Vagina (tissue), 2 donors: ENCODE results near the gene NAA15. TPM values are rescaled to one million over a fixed set of nuclear protein-coding genes. Genes with fewer than 3 reads are reported as not detected.
A peak's percentile ranks its signal among the peaks of the same experiment; 100 is the strongest.

Source experiments
- DNase-seq, 2 donors: peaks; one replicate each; pipeline ENCODE4 v3.0.0-alpha.2; 2017; ENCODE audit errors: extremely low spot score in 2 of 2
- H3K27ac ChIP-seq: fragments of 200-600 bp; sonication (generic); one replicate; pipeline ENCODE4 v1.5.1; 2019
- H3K27me3 ChIP-seq: fragments of 200-600 bp; sonication (generic); one replicate; pipeline ENCODE4 v1.5.1; 2019
- H3K36me3 ChIP-seq, 2 donors: fragments of 200-600 bp; sonication (generic); one replicate each; pipeline ENCODE4 v1.5.1; 2017 to 2019
- H3K4me1 ChIP-seq: fragments of 200-600 bp; sonication (generic); one replicate; pipeline ENCODE4 v1.5.1; 2019
- H3K4me3 ChIP-seq, 2 donors: fragments of 200-600 bp; sonication (generic); 1 replicate in 1 of 2; 2 replicates in 1 of 2; pipeline ENCODE4 v1.5.1; 2016 to 2019
- H3K9me3 ChIP-seq: fragments of 200-600 bp; sonication (generic); one replicate; pipeline ENCODE4 v1.5.1; 2019
- POLR2A ChIP-seq, 2 donors: fragments of 450-650 bp; IDR thresholded peaks; one replicate each; pipeline ENCODE4 v1.6.1; 2017; ENCODE audit warnings: antibody characterized with exemption in 2 of 2, mild to moderate bottlenecking in 2 of 2, moderate library complexity in 2 of 2
- POLR2AphosphoS5 ChIP-seq, 2 donors: sonication (generic); formaldehyde crosslinking; IDR thresholded peaks; one replicate each; pipeline ENCODE4 v1.9.0; 2017; ENCODE audit warnings: antibody characterized with exemption in 2 of 2, mild to moderate bottlenecking in 2 of 2, low read depth in 1 of 2; ENCODE audit not compliant: insufficient read depth in 1 of 2
- intact Hi-C: fragments of 100-400 bp; cut with DNase I; formaldehyde crosslinking; loops from one replicate; pipeline ENCODE4 v1.15.1; 2023
- total RNA-seq: library from RNA; depleted of rRNA; stranded (reverse); fragments of >200 nt; gene quantifications from one replicate; pipeline ENCODE4 v1.2.3, GENCODE V29; 2016
- TF ChIP-seq, protein P1 (sequence below), 3 experiments: fragments of 450-650 bp in 2 of 3; fragments of 200-600 bp in 1 of 3; sonication (generic) in 1 of 3; IDR thresholded peaks; one replicate each; pipeline ENCODE4 v1.5.1; 2017 to 2019; ENCODE audit warnings: antibody characterized with exemption in 3 of 3, mild to moderate bottlenecking in 2 of 3, moderate library complexity in 2 of 3

The NAA15 gene
- total RNA-seq, 1 donor from 2014 or later = 35.1 TPM

DNA sequence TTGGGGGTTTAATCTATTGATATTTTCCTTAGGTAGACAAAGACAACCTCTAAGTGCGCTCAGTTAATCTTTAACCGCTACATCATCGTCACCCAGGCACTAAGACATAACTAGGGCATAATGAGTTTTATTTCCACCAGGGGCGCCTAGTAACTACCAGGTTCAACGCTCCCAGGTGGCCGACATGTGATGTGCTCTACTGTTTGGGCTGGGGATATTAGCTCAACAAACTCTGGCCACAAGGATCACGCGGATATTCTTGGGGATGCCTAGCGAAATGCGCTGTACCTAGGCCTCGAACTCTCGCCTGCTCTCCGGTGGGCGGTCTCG is 151.7 kb downstream of the NAA15 start:
- Histone ChIP-seq H3K27ac (peak overlapping the region; percentile 97), H3K36me3 (no peaks in the 10 kb centered on the region), H3K4me3 (peak overlapping the region; percentile 86 to 94), H3K27me3 (no peaks in the 10 kb centered on the region), H3K4me1 (peaks cover 52% of the 10 kb centered on the region), H3K9me3 (no peaks in the 10 kb centered on the region)
- TF ChIP-seq POLR2A (IDR thresholded peaks at IDR 0.05) (no peak), POLR2AphosphoS5 (IDR thresholded peaks at IDR 0.05; ENCODE audit: insufficient read depth in 1 of 2, low read depth in 1 of 2) (peak in 1 of 2 donors; percentile 4)
- TF ChIP-seq, protein P1, sequence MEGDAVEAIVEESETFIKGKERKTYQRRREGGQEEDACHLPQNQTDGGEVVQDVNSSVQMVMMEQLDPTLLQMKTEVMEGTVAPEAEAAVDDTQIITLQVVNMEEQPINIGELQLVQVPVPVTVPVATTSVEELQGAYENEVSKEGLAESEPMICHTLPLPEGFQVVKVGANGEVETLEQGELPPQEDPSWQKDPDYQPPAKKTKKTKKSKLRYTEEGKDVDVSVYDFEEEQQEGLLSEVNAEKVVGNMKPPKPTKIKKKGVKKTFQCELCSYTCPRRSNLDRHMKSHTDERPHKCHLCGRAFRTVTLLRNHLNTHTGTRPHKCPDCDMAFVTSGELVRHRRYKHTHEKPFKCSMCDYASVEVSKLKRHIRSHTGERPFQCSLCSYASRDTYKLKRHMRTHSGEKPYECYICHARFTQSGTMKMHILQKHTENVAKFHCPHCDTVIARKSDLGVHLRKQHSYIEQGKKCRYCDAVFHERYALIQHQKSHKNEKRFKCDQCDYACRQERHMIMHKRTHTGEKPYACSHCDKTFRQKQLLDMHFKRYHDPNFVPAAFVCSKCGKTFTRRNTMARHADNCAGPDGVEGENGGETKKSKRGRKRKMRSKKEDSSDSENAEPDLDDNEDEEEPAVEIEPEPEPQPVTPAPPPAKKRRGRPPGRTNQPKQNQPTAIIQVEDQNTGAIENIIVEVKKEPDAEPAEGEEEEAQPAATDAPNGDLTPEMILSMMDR (IDR thresholded peaks at IDR 0.05) = peak in 1 of 3 experiments; percentile 25
- no peak for DNase-seq
- intact Hi-C loops = no loop called here

DNA sequence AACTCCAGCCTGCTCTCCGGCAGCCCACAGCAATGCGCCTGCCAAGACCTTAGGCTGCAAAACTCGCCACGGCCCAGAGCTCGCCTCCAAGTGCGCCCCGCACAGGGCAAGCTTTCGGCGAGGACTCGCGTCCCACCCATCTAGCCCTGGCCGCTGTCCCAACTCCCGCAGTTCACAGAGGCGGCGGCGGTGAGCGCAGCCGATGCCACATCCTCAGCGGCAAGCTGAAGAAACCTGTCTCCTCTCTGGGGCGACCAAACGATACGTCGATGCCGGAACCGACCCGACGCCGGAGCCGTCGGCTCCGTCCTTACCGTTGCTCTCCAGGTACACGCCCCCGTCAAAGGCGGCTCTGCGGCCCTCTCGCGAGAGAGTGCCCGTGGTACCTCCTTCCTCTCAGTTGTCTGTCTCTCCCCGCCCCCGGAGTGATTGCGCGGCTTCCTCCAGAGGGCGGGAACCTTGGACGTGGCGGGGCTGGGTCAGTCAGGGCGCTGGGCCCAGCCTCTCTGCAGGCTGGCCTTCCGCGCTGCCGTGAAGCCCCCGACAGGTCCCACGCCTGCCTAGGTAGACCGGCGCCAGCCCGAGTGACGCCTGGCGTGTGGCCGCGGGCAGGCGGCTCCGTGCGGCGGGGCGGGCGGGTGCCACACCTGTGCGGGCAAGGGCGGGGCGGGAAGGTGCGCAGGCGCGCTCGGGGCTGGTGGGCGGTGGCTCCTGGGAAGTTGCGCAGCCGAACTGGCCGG is 152.2 kb downstream of the NAA15 start:
- no peaks in the 10 kb centered on the region for H3K9me3 ChIP-seq
- TF ChIP-seq POLR2AphosphoS5 (IDR thresholded peaks at IDR 0.05; ENCODE audit: insufficient read depth in 1 of 2, low read depth in 1 of 2) = peak in 1 of 2 donors; percentile 97
- TF ChIP-seq POLR2A (IDR thresholded peaks at IDR 0.05) = peak in 1 of 2 donors; percentile 85
- TF ChIP-seq, protein P1 (IDR thresholded peaks at IDR 0.05) = no peak
- no peaks in the 10 kb centered on the region for H3K27me3 ChIP-seq
- peak in 1 of 2 donors; percentile 98 for DNase-seq
- peaks cover 57% of the 10 kb centered on the region for H3K4me1 ChIP-seq
- H3K27ac ChIP-seq = peak overlapping the region; percentile 97
- intact Hi-C loops = no loop called here
- H3K4me3 ChIP-seq = peak overlapping the region; percentile 86 to 94
- no peaks in the 10 kb centered on the region for H3K36me3 ChIP-seq

DNA sequence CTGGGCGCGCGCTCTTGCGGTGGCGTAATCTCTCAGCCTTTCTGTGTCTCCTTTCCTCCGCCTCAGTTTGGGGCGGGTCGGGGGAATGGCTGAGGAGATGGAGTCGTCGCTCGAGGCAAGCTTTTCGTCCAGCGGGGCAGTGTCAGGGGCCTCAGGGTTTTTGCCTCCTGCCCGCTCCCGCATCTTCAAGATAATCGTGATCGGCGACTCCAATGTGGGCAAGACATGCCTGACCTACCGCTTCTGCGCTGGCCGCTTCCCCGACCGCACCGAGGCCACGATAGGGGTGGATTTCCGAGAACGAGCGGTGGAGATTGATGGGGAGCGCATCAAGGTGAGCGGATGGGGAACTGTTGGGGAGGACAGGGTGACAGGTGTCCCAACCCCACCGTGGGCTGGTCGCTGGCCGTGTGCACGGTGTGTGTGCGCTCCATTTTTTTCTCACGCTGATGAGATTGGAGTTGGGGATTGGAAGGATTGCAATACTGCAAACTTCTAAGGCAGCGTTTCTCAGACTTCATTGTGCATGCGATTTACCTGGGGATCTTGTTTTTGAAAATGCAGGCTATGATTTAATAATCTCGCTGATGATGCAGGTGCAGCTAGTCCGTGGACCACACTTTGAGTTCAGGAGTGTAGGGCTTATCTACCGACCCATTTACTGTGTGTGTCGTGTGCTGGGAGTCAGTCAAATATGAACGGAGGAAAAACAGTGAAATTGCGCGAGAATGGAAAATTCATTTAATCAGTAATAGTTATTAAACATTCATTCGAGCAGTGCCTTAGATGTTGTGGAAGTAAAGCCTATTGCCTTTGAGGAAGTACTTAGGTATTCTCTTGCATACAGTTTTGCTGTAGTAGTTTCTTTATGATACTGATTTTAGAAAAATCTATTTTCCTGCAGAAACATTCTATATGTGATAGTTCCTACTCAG is 153.1 kb downstream of the NAA15 start, which contains the start of gene RAB33B:
TSS of gene RAB33B (plus strand) at position 11 of the 935 bp plus-strand sequence. CDS start at position 86, 75 bp downstream.
- H3K9me3 ChIP-seq = no peaks in the 10 kb centered on the region
- peaks cover 66% of the 10 kb centered on the region for H3K4me1 ChIP-seq
- H3K36me3 ChIP-seq = no peaks in the 10 kb centered on the region
- intact Hi-C loops = no loop called here
- H3K4me3 ChIP-seq = peak within 1 kb of the TSS; percentile 86 to 94
- peak within 1 kb of the TSS; percentile 97 for H3K27ac ChIP-seq
- TF ChIP-seq, protein P1 (IDR thresholded peaks at IDR 0.05) = no peak
- TF ChIP-seq POLR2A (IDR thresholded peaks at IDR 0.05) = peak in 1 of 2 donors; percentile 97
- peak in 1 of 2 donors; percentile 87 for TF ChIP-seq POLR2AphosphoS5 (IDR thresholded peaks at IDR 0.05; ENCODE audit: insufficient read depth in 1 of 2, low read depth in 1 of 2)
- H3K27me3 ChIP-seq = no peaks in the 10 kb centered on the region
- peak in 1 of 2 donors; percentile 96 for DNase-seq

DNA sequence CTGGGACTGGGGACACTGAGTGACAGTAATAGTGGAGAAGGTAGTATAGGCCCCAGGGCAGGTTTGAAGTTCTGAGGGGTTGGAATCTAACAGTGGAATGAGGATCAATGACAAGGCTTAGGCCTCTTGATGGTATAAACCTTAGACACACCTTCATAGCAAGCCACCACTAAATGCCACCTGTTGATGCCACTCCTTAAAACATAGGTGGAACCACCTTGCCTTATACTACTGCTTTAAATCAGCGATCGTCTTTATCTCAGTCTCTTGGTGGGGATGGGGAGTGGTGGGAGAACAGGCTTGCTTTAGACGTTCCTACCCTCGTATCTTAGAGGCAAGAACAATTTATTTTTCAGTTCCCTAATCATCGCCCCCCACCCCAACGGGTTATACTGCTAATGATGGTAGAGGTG is 153.8 kb downstream of the NAA15 start:
- peak overlapping the region; percentile 97 for H3K27ac ChIP-seq
- peak overlapping the region; percentile 86 to 94 for H3K4me3 ChIP-seq
- H3K27me3 ChIP-seq = no peaks in the 10 kb centered on the region
- H3K4me1 ChIP-seq = peaks cover 73% of the 10 kb centered on the region
- no peaks in the 10 kb centered on the region for H3K9me3 ChIP-seq
- TF ChIP-seq, protein P1 (IDR thresholded peaks at IDR 0.05) = no peak
- no peak for TF ChIP-seq POLR2AphosphoS5 (IDR thresholded peaks at IDR 0.05; ENCODE audit: insufficient read depth in 1 of 2, low read depth in 1 of 2)
- TF ChIP-seq POLR2A (IDR thresholded peaks at IDR 0.05) = no peak
- no peaks in the 10 kb centered on the region for H3K36me3 ChIP-seq
- no peak for DNase-seq
- intact Hi-C loops = no loop called here
